HG02840 (cell line): ENCODE data around the gene ILRUN.
"Not testable (repeated sequence)": the region's sequence is repeated elsewhere in the genome, so short reads cannot be mapped to it uniquely, and the experiment has no call there.

Experiments
- ATAC-seq: cut with Tn5 transposase; IDR thresholded peaks from one replicate; pipeline ENCODE4 v1.9.1; 2021; ENCODE audit warnings: mild to moderate bottlenecking, moderate library complexity, moderate number of reproducible peaks; ENCODE audit not compliant: unreplicated experiment, low FRiP score

ILRUN gene

DNA sequence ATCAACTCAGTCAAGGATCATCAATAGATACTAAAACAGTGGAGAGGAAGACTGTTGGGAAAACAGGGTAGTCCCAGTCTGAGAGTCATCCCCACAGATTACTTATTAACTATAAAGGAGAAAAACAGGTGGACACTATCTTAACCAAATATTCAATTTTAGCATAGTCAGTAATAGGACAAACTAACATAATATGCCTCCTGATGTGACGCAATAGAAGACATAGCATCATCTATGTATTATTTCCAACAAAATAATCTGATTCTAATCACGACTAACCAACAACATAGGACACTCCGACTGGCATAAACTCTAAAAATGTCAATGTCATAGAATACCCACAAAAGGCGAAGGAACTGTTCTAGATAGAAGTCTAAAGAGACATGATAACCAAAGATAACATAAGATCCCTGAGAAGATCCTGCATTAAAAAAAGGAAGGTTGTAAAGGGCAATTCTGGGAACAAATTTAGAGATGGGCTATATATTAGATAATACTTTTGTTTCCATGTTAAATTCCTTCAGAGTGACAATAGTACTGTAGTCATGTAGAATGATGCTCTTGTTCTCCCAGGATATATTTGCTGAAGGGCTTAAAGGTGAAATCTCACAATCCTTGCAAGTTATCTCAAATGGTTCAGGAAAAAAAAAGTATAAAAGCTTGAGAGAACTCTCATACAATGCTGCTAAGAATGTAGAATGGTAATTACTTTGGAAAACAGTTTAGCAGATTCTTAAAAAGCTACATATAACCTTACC lies 28.9 kb downstream of the ILRUN start:
- ATAC-seq = no peak

DNA sequence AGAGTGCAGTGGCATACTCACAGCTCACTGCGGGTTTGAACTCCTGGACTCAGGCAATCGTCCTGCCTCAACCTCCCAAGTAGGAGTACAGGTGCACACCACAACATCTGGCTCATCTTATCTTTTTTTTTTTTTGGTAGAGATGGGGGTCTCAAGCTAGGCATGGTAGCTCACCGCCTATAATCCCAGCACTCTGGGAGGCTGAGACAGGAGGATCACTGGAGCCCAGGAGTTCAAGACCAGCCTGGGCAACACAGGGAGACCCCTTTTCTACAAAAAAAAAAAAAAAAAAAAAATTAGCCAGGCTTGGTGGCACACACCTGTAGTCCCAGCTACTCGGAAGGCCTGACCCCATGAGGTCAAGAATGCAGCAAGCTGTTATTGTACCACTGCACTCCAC lies 31.5 kb downstream of the ILRUN start:
- ATAC-seq = no peak

DNA sequence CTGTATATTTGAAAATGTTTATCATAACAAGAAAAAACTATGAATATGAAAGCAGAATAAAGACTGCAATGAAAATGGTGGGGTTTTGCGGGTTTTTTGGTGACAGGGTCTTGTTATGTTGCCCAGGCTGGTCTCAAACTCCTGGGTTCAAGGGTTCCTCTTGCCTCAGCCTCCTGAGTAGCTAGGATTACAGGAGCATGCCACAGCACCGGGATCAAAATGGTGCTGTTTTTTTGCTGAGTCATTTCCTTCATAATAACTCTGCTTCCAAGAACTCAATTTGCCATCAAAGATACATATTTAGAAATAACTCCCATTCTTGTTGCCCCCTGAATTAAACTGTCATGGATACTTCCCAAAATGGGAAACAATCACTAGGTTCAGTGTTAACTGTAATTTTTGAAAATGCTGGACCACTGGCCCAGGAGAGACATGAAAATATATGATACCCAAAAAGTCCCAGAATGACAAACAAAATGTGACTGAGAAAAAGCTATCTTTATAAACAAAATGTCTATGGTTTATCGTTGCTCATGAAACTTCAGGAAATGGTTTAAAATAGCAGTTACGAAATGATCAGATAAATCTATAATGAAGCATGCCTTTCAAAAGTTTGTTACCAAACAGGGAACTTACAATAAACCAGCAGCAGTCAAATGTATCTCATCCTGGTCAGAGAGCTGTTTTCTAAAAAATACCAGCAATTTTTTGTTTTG lies 32.2 kb downstream of the ILRUN start:
- ATAC-seq = no peak

DNA sequence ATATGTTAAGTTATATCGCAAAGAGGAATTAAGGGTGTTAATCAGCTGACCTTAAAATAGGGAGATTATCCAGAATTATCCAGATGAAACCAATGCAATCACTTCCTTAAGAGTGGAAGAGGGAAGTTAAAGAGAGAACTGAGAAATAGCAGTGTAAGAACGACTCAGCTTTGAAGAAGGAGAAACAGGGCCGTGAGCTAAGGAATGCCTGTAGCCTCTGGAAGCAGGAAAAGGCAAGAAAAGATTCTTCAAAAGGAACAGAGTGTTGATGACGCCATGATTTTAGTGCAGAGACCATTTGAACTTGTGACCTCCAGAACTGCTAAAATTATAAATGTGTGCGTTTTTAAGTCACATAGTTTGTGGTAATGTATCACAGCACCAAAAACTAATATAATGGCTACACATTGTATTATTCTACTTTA lies 32.7 kb downstream of the ILRUN start:
- ATAC-seq = no peak

DNA sequence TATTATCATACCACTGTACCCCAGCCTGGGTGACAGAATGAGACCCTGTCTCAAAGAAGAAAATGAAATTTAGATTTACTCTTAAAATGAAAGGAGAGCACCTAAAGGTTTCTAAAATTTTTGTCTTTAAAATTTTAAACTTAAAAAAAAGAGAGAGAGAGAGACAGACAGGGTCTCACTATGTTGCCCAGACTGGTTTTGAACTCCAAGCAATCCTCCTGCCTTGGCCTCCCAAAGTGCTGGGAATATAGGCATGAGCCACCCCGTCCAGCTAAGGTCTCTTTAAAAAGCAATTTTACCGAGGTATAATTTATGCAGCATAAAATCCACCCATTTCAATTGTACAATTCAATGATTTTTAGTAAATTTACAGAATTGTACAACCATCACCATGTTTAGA lies 33.2 kb downstream of the ILRUN start:
- ATAC-seq = no peak

DNA sequence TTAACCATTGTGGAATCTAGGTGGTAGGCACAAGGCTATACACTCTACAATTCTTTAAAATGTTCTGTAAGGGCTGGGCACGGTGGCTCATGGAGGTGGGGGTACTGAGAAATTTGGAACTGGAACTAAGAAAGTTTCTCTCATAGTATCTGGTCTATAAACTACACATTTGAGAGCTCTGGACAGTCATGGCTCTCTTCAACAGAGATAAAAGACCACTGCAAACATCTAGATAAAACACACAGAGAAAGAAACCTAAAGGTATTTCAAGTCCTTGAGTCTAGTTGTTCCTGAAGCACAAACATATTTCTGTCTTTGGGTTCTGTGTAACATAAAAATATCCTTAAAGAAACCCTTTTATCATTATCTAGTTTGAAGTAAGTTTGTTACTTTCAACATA lies 35.2 kb downstream of the ILRUN start:
- no peak for ATAC-seq

DNA sequence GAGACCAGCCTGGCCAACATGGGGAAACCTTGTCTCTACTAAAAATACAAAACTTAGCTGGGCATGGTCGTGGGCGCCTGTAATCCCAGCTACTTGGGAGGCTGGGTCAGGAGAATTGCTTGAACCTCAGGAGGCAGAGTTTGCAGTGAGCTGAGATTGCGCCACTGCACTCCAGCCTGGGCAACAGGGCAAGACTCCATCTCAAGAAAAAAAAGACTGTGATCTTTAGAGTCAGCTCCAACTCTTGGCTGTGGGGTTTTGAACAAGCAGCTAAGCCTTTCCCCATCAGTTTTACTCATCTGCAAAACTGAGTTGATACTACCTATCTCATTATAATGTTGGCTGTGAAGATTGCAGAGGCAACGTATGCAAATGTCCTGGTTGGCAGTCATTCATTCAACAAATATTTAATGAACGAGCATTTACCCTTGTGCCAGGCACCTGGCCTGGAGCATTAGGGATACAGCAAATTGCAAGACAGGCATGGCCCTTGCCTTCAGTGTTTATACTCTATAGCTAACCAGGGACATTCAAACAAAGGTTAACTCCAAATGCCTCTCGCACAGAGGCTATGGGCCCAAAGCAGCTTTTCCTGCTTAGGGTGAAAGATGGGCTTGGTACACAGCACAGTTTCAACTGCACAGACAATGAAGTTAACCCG lies 37.8 kb downstream of the ILRUN start:
- ATAC-seq = no peak

DNA sequence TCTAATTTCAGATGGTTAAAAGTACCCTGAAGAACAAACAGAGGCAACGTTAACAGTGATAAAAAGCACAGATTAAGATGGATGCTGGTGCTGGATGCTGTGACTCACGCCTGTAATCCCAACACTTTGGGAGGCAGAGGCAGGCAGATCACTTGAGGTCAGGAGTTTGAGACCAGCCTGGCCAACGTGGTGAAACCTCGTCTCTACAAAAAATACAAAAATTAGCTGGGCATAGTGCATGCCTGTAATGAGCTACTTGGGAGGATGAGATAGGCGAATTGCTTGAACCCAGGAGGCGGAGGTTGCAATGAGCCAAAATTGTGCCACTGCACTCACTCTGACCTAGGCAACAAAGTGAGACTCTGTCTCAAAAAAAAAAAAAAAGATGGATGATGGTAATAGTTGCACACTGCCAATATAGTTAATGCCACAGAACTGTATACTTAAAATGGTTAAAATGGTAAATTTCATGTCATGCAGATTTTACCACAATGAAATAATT lies 38.5 kb downstream of the ILRUN start:
- ATAC-seq = not testable (repeated sequence)

DNA sequence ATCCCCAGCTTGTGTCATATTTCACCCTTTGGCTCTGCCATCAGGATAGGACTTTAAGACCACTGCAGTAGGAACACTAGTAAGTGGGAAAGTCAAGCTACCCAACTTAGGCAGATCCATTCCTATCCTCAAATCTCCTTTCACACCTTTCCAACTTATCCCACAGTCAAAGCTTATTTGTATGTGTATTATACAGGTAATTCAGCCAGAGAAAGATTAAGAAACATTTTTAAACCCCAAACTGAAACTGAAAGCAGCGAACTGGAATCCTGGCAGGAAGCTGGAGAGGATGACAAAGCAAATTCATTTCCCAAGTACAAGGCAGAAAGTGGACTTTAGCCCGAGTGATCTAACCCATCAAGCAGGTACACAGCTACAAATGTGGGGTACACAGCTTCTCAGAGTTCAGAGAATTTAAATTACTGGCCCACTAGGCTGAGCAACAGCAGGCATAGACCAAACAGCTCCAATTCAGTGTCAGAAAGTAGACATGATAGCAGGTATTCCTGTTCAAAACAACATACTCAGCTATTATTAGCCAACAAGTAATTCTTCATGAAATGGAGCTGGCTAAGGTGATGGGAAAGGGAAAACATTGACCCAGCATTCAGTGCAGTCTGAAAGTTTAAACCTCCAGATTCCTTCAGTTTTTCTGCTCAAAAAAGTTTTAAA lies 39.1 kb downstream of the ILRUN start:
- no peak for ATAC-seq

DNA sequence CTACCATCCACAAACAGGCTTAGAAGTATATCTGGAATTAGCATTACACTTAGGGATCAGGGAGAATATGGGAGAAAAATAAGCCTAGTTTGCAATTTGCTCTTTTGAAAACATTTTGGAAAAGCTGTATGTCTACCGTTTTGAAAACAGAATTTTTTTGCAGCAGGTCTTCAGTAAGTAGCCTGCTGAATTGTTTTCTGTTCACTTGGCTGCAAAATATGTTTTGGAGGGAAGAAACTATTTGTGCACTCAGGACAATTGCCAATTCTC lies 39.6 kb downstream of the ILRUN start:
- no peak for ATAC-seq

DNA sequence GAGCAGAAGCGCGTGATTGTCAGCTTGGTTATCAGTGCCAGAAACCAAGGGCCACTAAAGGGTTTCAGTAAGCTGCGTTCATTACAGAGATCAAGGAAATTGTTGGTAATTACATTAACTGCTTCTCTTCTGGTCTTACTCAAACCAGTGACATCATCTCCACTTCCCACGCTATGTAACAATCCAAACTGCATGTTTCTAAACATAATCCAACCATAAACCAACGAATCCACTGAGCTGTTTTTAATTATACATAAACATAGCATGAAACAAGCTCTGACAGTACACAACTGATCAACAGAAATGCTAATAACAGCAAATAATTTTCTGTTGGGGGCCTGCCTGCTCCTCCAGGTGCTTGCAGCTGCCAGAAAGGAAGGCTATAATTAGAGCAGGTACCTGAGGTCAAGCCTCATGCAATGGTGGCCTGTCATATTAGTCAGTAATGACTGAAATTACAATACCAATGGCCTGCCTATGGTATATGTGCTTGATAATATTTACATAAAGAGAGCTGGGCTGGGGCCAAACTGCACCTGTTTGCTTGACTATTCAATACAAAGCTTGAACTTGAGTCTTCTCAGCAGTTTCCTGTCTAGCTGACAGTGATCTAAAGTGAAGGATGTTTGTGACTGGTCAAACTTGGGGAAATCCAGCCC lies 40.1 kb downstream of the ILRUN start:
- peak; percentile 89 for ATAC-seq

DNA sequence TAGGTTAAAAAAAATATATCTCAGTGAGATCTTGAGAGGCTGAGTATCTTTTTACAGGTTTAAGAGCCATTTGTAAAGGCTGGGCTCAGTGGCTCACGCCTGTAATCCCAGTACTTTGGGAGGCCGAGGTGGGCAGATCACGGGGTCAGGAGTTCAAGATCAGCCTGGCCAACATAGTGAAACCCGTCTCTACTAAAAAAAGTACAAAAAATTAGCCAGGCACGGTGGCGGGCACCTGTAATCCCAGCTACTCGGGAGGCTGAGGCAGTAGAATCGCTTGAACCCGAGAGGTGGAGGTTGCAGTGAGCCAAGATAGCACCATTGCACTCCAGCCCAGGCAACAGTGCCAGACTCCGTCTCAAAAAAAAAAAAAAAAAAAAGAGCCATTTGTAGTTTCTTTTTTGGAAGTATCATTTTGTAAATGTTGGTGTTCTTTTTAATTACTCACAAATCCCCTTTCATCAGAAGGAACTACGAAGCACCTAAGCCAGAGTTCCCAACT lies 40.6 kb downstream of the ILRUN start:
- ATAC-seq = not testable (repeated sequence)

DNA sequence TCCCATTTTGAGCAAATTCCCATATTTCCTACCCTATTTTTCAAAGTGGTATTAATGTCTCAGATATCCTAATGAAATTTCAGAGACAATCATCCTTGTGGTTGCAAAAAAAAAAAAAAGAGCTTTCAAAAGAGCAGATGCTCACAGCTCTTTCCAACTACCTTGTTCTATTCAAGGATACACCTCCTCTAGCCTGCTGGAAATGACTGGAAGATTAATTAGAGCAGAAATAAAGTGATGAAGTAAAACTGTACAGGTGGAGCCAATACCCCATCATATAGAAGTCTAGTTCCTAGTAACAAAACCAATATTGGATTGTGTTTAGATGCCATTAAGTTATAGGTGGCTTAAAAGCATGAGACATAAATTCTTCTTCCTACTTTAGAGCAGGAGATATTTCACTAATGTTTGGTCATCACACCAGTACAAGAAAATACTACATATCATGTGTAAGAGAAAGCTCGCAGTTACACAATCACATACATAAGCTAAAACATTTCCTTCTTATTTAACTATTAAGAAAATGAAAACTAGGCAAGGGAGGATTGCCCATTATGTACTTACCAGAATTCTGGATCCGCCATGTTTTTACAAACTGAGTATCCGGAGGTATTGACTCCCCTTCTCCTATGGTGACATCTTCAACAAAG lies 42.4 kb downstream of the ILRUN start:
- no peak for ATAC-seq

DNA sequence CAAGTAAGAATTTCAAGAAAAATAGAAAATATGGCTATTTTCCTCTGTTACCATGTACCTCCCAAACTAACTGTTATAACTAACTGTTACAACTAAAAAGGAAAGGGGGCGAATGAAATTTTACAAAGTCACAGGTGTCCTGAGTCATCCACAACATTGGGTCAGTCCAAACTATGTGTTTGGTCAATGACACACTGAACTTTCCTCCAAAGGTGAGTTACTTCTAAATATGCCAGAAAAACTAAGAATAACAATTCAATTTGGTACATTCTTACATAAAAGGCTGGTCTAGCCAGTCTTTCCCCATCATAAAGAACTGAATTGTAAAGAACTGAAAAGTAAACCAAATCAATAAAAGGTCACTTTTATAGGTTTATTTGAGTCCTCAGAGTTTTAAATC lies 44.3 kb downstream of the ILRUN start:
- no peak for ATAC-seq

DNA sequence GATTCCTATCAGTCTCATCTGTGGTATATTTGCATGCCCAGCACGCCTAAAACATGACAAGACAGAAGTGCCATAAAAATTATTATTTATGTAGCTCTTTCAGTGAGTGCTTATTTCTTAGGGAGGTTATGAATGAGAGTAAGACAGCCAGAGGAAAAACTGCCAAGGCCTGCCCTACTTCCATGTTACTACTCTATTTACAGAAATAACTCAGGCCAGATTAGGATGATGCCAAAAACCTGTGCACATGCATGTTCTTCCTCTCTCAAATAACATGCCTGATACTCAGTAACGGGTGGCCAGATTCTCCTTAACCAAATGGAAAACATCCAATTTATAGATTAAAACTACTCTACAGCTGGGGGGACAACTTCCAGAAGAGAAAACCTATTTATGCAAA lies 45.7 kb downstream of the ILRUN start:
- ATAC-seq = no peak

DNA sequence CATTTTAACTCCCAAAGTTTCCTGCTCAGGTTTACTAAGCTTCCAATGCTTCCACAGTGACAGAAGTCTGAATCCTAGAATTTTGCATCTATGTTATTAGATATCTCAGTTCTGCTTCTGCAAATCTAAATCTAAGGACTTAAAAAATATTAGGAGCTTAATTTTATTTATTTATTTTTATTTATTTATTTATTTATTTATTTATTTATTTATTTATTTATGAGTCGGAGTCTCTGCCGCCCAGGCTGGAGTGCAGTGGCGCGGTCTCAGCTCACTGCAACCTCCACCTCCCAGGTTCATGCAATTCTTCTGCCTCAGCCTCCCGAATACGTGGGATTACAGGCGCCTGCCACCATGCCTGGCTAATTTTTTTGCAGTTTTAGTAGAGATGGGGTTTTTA lies 46.3 kb downstream of the ILRUN start:
- ATAC-seq = not testable (repeated sequence)

DNA sequence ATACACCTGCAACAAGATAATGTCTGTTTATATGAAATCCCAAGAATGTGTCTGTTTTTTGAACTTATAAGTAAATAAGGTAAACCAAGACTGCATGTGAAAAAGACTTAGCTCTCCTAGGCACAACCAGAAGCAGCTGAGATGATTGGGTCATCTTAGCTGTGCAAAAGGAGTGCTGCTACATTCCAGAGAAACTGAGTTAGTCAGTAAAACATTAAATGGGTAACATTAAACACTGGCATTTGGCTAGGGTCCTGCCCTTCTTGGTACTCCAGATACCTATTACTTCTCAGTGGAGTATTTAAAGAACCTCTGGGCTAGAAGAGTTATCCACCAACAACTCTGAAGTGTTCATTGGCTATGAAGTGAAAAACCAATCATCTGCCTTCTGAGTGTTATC lies 47.8 kb downstream of the ILRUN start:
- no peak for ATAC-seq
